ENCODE results near the gene SH3GLB1.

SH3GLB1 gene

GRCh38 chr1:86739648-86740509 is 35.5 kb downstream of the SH3GLB1 start:
- no peak for DNase-seq

GRCh38 chr1:86741947-86742572 is 37.7 kb downstream of the SH3GLB1 start:
- DNase-seq, result peak; percentile 47

DNA sequence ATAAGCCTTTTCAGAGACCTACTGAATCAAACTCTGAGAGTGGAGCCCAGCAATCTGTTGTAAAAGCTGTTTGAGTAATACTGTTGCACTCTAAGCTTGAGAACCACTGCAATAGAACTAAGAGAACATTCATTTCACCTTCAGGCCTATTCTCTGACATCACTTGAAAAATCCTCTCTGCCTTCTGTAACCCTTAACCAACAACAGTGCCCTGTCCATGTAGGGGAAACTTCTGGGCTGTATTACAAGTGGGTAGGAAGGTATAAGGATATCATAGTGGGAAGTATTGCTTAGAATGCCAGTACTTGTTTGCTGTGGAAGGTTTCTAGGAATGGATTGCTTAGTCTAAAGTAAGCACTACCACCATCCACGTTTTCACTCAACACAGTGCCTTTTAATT is 42.9 kb downstream of the SH3GLB1 start:
- no peak for DNase-seq

DNA sequence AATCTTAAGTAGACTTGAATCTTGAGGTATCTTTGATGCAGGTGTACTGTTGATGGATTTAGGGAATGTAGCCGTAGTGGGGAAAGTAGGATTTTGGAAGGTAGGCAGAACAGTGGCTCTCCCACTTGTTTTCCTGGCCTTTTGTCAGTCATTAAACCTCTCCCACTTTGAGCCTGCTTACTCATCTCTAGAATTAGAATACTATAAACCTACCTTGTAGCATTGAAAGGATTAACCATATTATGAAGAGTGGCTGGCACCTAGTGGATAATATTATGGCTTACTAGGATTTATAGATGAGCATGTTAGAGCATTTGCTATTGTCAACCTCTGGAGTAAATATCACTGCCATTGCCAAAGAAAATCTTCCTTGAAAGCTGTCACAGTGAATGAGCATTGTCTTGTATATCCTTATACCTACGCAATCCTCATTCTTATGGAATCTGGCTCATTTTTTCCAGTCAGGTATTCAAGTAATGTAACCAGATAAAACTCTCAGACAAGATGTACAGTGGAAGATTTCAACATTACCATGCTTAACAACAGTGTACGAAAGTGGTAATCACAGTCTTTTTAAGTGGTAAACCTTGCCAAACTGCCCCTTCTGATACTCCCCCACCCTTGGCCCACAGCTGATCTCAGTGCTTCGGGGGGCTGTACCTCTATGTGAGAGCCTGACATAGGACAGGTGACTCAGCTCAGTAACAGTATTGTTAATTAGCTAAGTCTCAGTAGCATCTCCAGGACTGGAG is 44.4 kb downstream of the SH3GLB1 start:
- DNase-seq, result no peak

- peak; percentile 41 for DNase-seq
These were observed 45.7 kb downstream of the SH3GLB1 start for GRCh38 chr1:86750076-86750475.

DNA sequence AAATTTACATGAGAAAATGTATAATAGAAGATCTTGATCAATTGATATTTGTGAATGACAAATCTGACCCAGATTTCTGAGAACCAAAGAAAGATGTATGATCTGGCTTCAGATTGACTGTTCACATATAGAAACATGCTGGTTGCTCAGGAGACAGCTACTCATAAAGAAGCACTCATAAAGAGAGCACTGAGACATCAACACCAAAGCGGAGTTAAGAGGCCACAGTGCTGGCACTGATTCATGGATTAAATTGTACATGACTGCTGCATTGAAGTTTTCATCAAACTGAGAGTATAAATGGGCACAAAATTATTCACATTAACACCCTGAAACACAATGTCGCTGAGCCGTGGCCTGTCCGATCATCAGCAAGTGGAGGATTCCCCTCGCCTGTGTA is 46.2 kb downstream of the SH3GLB1 start:
- no peak for DNase-seq

- DNase-seq, result no peak
These were observed 47.5 kb downstream of the SH3GLB1 start for GRCh38 chr1:86751923-86752322.

DNA sequence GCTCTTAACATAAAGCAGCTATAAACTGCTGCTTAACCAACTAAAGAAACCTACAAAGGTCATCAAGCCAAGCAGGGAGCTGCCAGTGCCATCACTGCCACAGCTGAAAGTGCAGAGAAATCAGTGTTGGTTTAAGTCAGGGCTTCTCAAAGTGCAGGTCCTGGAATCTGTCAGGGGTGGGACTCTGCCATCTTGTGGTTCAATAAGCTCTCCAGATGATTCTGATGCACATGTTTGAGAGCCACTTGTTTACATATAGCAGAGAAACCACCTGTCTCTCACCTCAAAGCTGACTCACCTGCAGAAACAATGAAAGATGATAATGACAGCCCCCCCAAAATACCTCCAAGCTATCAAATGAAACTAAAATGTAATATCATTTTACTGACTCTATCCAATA is 49.3 kb downstream of the SH3GLB1 start:
- DNase-seq, result no peak

- DNase-seq, result no peak
These were observed 50.0 kb downstream of the SH3GLB1 start for GRCh38 chr1:86754265-86754974.

DNA sequence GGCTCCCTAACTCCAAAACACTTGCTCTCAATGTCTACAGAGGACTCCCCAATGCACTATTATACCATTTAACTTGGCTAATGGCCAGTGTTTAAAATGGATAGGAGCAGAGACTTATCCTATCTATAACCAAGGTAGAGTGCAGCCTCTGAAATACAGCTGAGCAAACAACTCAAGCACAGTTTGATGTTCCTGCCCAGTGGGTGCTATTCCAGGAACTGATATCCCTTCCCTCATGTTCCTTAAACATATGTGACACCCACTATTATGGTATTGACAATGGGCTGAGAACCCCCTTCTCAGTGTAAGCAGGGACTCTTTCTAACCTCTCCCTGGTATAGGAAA is 51.7 kb downstream of the SH3GLB1 start:
- DNase-seq, result no peak

GRCh38 chr1:86757272-86757984 is 53.1 kb downstream of the SH3GLB1 start:
- DNase-seq, result peak; percentile 55

GRCh38 chr1:86758570-86758969 is 54.2 kb downstream of the SH3GLB1 start:
- DNase-seq, result no peak

GRCh38 chr1:86760199-86760598 is 55.8 kb downstream of the SH3GLB1 start:
- no peak for DNase-seq

GRCh38 chr1:86762336-86762735 is 58.0 kb downstream of the SH3GLB1 start:
- DNase-seq, result no peak

DNA sequence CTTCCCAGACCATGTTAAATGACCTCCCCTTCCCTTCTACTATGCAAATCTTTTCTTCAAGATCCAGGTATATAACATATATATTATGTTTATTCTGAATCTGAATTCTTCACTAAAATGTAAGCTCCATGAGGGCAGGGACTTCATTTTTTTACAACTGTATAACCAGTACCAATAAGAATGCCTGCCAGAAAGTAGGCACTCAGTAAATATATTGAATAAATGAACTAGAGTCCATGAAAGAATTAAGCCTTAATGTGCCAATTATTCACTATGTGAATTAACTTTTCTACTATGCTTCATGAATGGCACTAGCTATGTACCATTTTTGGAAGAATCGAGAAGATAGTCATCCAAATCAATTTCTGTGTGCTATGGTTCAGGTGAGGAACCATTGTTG is 60.1 kb downstream of the SH3GLB1 start:
- no peak for DNase-seq

DNA sequence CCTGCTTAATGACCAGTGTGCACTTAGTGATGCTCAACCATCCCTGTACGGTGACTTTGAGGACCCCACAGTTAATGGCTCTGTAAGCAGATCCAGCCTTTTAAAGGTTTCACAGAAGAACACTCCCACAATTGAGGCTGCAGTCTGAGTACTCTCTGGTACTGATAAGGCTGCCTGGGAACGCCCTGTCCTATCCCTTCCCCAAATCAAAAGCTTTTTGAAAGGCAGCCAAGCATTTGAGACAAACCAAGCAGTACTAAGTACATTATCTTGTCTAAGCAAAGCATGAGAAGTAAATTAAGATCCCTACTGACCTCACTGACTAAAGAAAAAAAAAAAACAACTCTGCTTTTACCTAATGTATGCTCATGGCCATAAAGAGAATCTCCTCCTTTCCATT is 60.7 kb downstream of the SH3GLB1 start:
- DNase-seq, result no peak

GRCh38 chr1:86765674-86766073 is 61.3 kb downstream of the SH3GLB1 start:
- DNase-seq, result no peak

DNA sequence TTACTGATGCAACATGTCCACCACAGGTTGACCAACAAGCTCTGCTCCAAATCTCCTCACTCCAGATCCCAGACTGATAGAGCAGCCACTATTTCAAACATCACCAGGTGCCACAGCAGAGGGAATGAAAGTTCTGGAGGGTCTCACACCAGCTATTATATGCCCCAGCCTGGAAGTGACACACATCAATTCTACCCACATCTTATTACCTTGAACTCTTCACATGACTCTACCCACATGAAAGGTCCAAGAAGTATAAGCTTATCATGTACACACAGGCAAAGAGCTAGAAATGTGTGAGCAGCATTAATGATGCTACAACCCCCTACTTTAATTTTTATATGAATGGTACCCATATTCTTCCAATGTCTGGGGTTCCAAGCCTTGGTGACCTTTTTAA is 64.2 kb downstream of the SH3GLB1 start:
- DNase-seq, result no peak

GRCh38 chr1:86769065-86769464 is 64.7 kb downstream of the SH3GLB1 start:
- DNase-seq, result no peak

- DNase-seq, result peak; percentile 75
These were observed 69.2 kb downstream of the SH3GLB1 start for GRCh38 chr1:86773341-86774288.

All from HCEC 1CT (cell line).